Right lung (tissue), 5 donors: ENCODE results near the gene FBXO33. TPM values are rescaled to one million over a fixed set of nuclear protein-coding genes. Genes with fewer than 3 reads are reported as not detected.
A peak's percentile ranks its signal among the peaks of the same experiment; 100 is the strongest.
"Not testable (repeated sequence)": the region's sequence is repeated elsewhere in the genome, so short reads cannot be mapped to it uniquely, and the experiment has no call there.

Experiments used
- DNase-seq, 2 donors: peaks; one replicate each; pipeline ENCODE4 v3.0.0-alpha.2; 2013
- polyA plus RNA-seq, 5 donors: library from polyadenylated mRNA; unstranded; fragments of 120-200 nt; gene quantifications; one replicate each; pipeline versions ENCODE4 v1.2.1 to v1.2.3, GENCODE V29; 2013; ENCODE audit warnings: inconsistent platforms in 1 of 5, low replicate concordance in 1 of 5; ENCODE audit not compliant: insufficient read length in 5 of 5, insufficient read depth in 1 of 5

Gene FBXO33
- polyA plus RNA-seq, 5 donors: 7.0 to 10.6 (median 9.1) TPM

GRCh38 chr14:39376667-39377403 is 55.4 kb downstream of the FBXO33 start:
- no peak for DNase-seq

DNA sequence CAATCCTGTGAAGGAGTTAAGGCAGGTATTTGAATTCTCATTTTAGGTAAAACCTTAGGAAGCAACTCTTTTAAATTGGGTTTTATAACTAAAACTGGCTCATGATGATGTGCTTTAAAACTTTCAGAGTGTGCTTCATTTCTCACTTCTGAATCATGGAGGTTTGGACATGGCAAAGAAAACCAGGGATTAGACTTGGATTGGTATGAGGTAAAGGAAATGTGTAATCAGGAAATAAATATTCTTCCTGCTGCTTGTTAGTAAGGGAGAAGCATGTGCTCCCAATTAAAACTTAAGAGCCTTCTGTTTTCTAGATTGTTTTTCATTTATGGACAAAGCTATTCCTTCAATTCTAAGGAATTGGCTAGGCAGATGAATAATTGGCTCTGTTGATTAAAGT is 57.4 kb downstream of the FBXO33 start:
- DNase-seq: no peak

DNA sequence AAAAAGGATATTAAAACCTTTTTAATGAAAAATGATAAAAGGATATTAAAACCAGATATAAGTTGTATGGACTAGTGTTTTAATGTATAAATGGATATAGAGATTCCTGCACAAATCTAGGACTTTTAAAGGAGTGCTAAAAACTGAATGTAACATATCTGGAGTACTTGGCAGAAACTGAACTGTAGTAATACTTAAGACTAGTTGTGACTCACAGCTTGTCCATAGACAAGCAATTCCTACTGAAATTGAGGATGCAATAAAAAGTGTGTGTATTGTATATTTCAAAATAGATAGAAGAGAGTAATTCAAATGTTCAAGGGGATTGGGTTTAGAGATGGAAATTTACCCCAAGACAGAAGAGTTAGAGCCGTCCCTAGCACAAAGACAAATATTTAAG is 59.6 kb downstream of the FBXO33 start:
- no peak for DNase-seq

DNA sequence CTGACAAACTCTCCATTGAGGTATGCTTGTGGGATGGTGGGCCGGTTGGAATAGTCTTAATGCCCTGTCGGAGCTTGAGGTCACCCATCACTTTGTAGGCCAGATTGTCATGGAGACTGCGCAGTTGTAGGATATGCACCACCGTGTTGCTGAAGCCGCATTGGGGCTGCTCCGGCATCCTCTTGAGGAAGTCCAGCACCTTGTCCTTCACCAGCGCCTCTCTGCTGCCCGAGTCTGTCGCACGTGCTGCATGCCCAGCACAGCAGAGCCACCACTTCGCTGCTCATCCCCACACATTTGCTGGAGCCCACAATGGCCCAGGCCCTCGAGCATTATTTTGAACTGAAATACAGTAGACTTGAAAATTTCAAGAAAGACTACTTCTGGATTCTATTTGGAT is 61.8 kb downstream of the FBXO33 start:
- no peak for DNase-seq

DNA sequence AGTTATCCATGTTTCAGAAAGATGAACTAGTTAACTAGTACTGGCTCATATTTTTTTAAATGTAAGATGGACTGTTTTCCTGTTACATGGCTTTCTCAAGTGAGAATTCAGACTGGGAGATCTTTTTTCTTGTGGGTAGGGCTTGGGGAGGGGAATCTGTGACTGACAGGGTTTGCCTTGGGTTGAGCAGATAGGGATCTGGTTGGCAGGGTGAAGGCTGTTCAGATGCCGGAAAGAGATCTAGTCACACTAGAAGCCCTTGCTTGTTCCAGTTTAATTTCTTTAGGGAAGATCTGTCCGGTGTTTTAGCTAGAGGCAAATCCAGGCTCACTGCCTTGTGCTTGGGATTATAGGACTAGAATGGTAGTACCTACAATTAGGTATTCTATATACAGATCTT is 63.2 kb downstream of the FBXO33 start:
- no peak for DNase-seq

- peak; percentile 35 to 64 for DNase-seq
Measured at GRCh38 chr14:39368261-39368959, 63.8 kb downstream of the FBXO33 start.

DNA sequence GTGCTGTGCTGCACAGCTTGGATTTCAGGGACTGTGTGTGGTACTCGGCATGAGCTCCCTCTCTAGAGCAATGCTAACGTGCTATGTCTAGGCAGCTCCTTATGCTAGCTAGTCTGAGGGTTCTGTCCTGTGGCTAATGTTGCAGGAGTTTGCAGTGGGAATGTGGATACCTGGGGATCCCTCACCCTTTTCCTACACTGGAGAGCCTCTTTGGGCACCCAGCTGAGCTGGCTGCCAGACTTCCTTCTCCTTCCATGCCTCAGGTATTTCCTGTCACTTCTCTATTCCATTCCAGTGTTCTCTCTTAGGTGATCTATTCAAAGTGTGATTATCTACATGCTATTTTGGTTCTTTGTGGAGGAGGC is 64.9 kb downstream of the FBXO33 start:
- no peak for DNase-seq

DNA sequence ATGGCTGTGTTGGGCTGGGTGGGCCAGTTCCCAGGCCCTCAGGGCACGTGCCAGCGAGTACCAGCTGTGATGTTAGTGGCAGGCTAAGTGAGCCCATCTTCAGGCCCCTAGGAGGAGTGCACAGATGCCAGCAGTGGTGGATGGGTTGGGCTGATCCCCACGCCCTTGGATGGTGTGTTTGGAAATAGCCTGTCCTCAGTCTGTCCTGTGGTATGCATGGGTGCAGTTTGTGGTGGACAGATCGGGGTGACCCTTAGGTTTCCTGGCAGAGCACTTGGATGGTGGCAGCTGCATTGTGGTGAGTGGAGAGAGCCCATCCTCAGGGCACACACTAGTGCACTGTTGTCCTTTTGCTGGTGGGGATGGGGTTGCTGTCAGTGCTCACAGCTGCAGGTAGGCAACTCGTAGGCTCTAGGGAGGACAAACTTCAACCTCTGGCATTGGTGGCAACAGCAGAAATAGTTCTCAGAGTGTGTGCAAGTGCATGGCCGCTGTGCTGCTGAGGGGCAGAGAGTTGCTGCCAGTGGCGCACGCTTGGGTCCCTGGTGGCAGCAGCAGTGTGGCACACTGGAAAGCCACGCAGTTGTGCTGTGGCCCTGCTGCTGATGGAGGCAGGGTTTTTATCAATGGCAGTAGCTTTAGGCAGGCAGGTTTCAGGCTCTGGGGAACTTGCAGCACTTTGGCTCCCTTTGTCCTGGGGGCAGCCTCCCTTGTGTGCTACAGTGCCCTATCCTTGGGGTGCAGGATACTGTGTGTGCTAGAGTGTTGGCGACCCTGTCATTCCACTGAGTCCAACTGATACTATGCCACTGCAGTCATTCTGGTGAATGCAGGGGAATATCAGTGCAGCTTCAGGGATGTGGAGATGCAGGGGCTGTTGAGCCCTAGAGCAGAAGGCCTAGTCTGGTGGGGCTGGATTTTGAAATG is 65.5 kb downstream of the FBXO33 start:
- no peak for DNase-seq

DNA sequence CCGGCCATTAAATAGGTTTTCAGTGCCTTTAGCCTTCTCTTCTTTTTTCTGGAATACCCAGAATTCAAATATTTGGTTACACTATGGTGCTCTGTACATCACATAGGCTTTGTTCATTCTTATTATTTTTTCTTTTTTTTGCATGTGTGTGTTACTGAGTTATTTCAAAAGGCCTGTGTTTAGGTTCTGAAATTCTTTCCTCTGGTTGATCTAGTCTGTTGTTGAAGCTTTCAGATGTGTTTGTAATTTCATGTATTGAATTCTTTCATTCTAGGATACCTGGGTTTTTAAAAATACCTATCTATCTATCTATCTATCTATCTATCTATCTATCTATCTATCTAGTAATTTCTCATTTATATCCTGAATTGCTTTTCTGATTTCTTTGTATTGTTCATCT is 66.9 kb downstream of the FBXO33 start:
- no peak for DNase-seq

DNA sequence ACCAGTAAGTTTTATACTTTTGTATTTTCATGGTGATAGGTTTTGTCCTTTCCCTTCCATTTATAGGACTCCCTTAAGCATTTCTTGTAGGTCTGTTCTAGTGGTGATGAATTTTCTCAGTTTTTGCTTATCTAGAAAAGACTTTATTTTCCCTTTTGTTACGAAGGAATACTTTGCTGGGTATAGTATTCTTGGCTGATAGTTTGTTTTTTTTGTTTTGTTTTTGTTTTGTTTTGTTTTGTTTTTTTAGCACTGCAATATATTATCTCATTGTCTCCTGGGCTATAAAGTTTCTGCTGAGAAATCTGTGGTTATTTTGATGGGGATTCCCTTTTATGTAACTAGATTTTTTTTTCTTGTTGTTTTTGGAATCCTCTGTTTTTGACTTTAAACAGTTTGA is 67.7 kb downstream of the FBXO33 start:
- DNase-seq: no peak

- DNase-seq: not testable (repeated sequence)
Measured at GRCh38 chr14:39361556-39361955, 70.7 kb downstream of the FBXO33 start.

DNA sequence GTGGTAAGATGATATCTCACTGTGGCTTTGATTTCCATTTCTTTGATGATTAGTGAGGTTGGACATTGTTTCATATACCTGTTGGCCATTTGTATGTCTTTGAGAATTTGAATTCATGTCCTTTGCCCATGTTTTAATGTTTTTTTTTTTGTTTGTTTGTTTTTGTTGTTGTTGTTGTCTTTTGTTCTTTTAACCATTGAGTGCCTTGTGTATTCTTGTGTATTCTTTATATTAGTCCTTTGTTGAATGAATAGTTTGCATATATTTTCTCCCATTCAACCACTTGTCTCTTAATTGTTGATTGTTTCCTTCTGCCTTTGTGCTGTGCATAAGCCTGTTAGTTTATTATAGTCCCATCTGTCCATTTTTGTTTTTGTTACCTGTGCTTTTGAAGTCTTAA is 71.9 kb downstream of the FBXO33 start:
- no peak for DNase-seq

- DNase-seq: not testable (repeated sequence)
Measured at GRCh38 chr14:39359069-39359468, 73.2 kb downstream of the FBXO33 start.

GRCh38 chr14:39351708-39352107 is 80.5 kb downstream of the FBXO33 start:
- no peak for DNase-seq

DNA sequence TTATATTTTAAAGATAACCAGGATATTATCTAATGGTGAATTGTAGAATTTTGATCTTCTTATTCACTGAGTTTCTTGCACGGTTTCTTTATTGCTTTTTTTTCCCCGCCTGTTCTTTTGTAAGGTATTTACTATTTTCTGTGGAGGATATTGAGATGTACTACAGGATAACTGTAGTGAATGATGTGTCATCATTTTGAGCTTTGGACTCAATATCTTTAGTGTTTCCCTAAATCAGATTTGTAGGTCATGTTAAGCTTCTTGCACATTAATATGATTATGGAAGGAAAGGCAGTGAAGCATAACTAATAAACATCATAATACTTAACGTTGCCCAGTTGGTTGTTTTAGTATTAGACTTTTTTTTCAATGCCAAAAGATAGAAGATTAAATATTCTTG is 81.4 kb downstream of the FBXO33 start:
- no peak for DNase-seq

Other genes starting within 250 kb of the FBXO33 start
- 10 to 100 TPM; 17.1 to 23.0 (median 22.5) TPM for gene MIA2, start 198.5 kb downstream of the FBXO33 start, polyA plus RNA-seq